Erythroblast (primary cell): Measurements from ENCODE around the gene ZNF536.

Source experiments
- GATA1 ChIP-seq: IDR thresholded peaks from 2 replicates; pipeline ENCODE4 v1.6.1; 2011; ENCODE audit warnings: low read depth, mild to moderate bottlenecking, control low read depth, low read length, moderate library complexity
- POLR2A ChIP-seq: IDR thresholded peaks from 2 replicates; pipeline ENCODE4 v1.6.1; 2011; ENCODE audit warnings: mild to moderate bottlenecking, low read length

GRCh38 chr19:30563691-30564090 is 191.5 kb downstream of the ZNF536 start:
- TF ChIP-seq POLR2A (no peak), GATA1 (no peak)
